GM04504 (cell line): ENCODE results near the gene CEP350.
"Not testable (repeated sequence)": the region's sequence is repeated elsewhere in the genome, so short reads cannot be mapped to it uniquely, and the experiment has no call there.

Source experiments
- DNase-seq: peaks from one replicate; pipeline ENCODE4 v3.0.0-alpha.2; 2012; ENCODE audit warnings: low read depth

The CEP350 gene

GRCh38 chr1:180131510-180131909 is 176.9 kb downstream of the CEP350 start:
- peak; percentile 79 for DNase-seq

GRCh38 chr1:180133193-180133592 is 178.6 kb downstream of the CEP350 start:
- no peak for DNase-seq

- not testable (repeated sequence) for DNase-seq
These were observed 179.1 kb downstream of the CEP350 start for GRCh38 chr1:180133688-180134087.

GRCh38 chr1:180135535-180135934 is 180.9 kb downstream of the CEP350 start:
- DNase-seq = no peak

GRCh38 chr1:180136331-180136967 is 181.8 kb downstream of the CEP350 start:
- DNase-seq = no peak

- DNase-seq = no peak
These were observed 182.4 kb downstream of the CEP350 start for GRCh38 chr1:180136968-180137356.

- DNase-seq = no peak
These were observed 183.2 kb downstream of the CEP350 start for GRCh38 chr1:180137776-180138175.

GRCh38 chr1:180141381-180141934 is 186.8 kb downstream of the CEP350 start:
- DNase-seq = no peak

- DNase-seq = no peak
These were observed 188.7 kb downstream of the CEP350 start for GRCh38 chr1:180143359-180143758.

GRCh38 chr1:180144659-180145357 is 190.2 kb downstream of the CEP350 start:
- no peak for DNase-seq

- DNase-seq = no peak
These were observed 190.8 kb downstream of the CEP350 start for GRCh38 chr1:180145446-180145845.

GRCh38 chr1:180150982-180151381 is 196.4 kb downstream of the CEP350 start:
- no peak for DNase-seq

GRCh38 chr1:180151508-180151907 is 196.9 kb downstream of the CEP350 start:
- peak; percentile 75 for DNase-seq

- no peak for DNase-seq
These were observed 198.0 kb downstream of the CEP350 start for GRCh38 chr1:180152588-180152987.

- no peak for DNase-seq
These were observed 198.4 kb downstream of the CEP350 start for GRCh38 chr1:180153032-180153431.

- DNase-seq = no peak
These were observed 199.4 kb downstream of the CEP350 start for GRCh38 chr1:180154003-180154324.

GRCh38 chr1:180154325-180155181 is 199.9 kb downstream of the CEP350 start, which contains the start of gene QSOX1:
Gene QSOX1 (plus strand): TSS chr1:180154869. CDS start chr1:180154908, 39 bp downstream.
- peak; percentile 68 for DNase-seq

- no peak for DNase-seq
These were observed 200.6 kb downstream of the CEP350 start for GRCh38 chr1:180155182-180155682.

GRCh38 chr1:180156201-180156600 is 201.6 kb downstream of the CEP350 start:
- no peak for DNase-seq

- DNase-seq = no peak
These were observed 202.1 kb downstream of the CEP350 start for GRCh38 chr1:180156631-180157091.

- no peak for DNase-seq
These were observed 202.5 kb downstream of the CEP350 start for GRCh38 chr1:180157108-180157507.

- DNase-seq = no peak
These were observed 203.0 kb downstream of the CEP350 start for GRCh38 chr1:180157576-180158057.
